Hematopoietic multipotent progenitor cell treated with erythropoietin and hydrocortisone succinate and interleukin-3 and kit ligand, for 4 days (in vitro differentiated cells): ENCODE measurements around the gene TBL3.
A peak's percentile ranks its signal among the peaks of the same experiment; 100 is the strongest.
"Not testable (repeated sequence)": the region's sequence is repeated elsewhere in the genome, so short reads cannot be mapped to it uniquely, and the experiment has no call there.

Experiments used
- DNase-seq: peaks from one replicate; pipeline ENCODE4 v3.0.0-alpha.2; 2015

The TBL3 gene

DNA sequence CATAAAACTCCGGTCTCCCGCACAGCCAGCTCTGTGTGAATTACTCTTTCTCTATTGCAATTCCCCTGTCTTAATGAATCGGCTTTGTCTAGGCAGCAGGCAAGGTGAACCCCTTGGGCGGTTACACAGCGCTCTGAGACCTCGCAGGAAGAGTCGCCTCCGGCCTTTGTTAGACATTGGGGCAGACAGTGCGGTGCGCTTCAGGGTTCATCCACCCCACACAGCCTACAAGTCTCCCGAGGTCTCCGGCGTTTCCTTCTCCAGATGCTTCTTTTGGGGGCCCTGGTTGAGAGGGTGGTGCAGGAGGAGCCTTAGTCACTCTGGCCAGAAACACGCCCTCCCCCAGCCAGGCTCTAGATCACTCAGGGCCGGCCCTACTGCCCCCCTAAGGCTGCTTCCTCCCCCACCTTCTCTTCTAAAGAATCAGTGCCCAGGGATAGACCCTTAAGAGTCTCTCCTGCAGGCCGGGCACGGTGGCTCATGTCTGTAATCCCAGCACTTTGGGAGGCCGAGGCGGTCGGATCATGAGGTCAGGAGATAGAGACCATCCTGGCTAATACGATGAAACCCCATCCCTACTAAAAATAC lies 27.1 kb upstream of the TBL3 start:
- no peak for DNase-seq

DNA sequence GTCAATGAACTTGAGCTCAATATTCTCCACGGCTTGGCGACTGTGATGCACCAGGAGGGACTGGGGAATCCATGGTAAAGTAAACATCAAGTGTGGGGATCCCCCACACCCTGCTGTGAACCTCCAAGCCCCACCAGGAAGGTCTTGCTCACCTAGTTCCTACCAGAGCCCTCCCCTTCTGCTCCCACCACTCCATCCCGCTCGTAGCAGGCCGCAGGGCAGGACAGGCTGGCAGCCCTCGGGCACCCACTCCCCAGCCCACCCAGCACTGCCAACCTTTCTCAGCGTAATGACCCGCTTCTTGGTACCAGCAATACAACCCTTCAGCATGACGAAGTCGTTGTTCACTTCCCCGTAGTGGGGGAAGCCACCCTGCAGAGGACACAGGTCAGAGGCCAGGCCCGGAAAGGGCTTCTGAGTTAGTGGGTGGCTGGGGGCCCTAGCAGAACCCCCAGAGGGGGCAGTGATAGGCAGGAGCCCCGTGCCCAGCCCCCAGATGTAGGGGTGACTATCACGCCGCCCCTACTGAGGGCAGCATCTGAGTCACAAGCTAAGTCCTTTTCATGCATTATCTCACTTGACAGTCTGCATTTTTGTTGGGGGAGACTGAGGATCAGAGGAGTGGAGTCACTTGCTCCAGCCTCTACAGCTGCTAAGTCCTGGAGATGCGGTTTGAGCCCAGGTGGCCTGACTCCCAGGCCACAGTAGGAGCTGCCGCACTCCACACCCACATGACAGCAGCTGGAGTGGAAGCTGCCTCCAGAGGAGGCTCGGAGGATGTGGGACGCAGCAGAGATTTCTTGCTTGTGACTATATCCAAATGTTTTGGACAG lies 26.1 kb upstream of the TBL3 start:
- no peak for DNase-seq

- DNase-seq = no peak
Observed at GRCh38 chr16:1946495-1947368, 25.1 kb upstream of the TBL3 start.

DNA sequence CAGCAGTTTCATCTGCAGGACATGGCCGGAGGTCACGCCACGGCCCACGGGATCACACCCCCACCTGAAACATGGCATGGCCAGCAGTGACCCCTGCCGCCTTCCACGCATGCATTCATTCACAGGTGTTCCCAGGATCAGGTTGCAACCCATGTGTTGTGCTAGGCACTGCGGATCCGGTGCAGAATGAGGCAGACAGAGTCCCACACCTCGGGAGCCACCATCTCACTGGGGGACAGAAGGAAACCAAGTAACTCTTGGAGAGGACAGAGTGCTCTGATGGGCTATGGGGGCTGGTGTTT lies 24.5 kb upstream of the TBL3 start:
- no peak for DNase-seq

- DNase-seq = no peak
Observed at GRCh38 chr16:1949507-1949906, 22.3 kb upstream of the TBL3 start.

DNA sequence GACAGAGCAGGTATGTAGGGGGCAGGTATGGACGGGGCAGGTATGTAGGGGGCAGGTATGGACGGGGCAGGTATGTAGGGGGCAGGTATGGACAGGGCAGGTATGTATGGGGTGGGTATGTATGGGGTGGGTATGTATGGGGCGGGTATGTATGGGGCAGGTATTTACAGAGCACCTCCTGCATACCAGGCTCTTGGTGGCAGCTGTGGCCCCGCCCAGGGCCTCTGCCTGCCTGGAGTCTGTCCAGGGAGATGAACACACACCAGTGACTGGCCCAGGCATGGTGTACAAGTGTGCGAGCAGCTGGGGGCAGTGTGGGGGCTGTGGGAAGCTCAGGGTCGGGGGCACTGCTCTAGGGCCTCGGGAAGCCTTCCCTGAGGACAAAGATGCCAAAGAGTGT lies 21.8 kb upstream of the TBL3 start:
- no peak for DNase-seq

DNA sequence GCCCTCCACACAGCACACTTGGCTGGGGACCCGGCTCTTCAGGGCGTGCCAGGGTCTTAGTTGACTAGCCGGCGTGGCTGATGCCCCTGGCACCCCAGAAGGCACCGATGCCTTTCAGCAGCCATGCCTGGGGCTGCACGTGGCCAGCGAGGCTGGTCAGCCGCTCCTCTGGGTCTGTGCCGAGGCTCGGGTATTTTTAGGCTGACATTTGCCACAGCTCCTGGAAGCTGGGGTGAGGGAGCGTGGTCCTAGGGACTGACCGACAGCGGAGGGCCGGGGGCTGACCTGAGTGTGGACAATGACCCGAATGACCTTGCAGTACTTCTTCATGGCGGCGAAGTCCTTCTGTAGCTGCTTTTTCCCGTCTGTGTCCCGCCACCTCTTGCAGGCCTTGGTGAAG lies 21.3 kb upstream of the TBL3 start:
- no peak for DNase-seq

GRCh38 chr16:1953734-1954133 lies 18.1 kb upstream of the TBL3 start:
- DNase-seq = no peak

GRCh38 chr16:1957434-1958142 lies 14.3 kb upstream of the TBL3 start:
- peak; percentile 28 for DNase-seq

GRCh38 chr16:1958143-1958491 lies 13.7 kb upstream of the TBL3 start:
- not testable (repeated sequence) for DNase-seq

DNA sequence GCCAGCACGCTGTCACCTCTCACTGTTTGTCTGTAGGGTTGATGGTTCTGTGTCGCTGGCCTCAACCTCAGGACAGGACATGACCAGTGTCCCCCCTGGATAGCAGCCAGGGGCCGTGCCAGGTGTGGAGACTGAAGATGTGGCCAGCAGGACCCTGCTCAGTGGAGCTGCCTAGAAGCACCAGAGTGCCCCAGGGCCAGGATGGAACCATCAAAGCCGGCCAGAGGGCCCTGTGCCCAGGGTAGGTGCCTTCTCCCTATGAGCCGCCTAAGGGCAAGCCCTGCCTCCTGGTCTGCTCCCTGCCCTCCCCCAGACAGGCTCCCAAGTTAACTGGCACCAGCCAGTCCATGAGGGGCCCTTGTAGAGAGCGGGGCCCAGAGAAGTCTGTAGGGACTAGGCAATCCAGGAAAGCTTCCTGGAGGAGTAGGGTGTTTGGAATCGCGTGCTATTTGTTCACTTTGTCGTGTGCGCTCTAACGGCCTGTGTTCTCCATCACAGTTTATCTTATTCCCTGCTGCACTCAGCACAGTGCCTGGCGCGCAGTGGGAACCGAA lies 13.1 kb upstream of the TBL3 start:
- no peak for DNase-seq

- DNase-seq = peak; percentile 95
Observed at GRCh38 chr16:1959269-1960039, 12.4 kb upstream of the TBL3 start, which contains the start of gene NDUFB10. Gene NDUFB10 (plus strand): TSS chr16:1959538. CDS start chr16:1959625, 87 bp downstream.

GRCh38 chr16:1960665-1961630 lies 10.9 kb upstream of the TBL3 start:
- DNase-seq = peak; percentile 79

- DNase-seq = no peak
Observed at GRCh38 chr16:1961651-1962067, 10.2 kb upstream of the TBL3 start.

- not testable (repeated sequence) for DNase-seq
Observed at GRCh38 chr16:1962161-1963153, 9.4 kb upstream of the TBL3 start.

DNA sequence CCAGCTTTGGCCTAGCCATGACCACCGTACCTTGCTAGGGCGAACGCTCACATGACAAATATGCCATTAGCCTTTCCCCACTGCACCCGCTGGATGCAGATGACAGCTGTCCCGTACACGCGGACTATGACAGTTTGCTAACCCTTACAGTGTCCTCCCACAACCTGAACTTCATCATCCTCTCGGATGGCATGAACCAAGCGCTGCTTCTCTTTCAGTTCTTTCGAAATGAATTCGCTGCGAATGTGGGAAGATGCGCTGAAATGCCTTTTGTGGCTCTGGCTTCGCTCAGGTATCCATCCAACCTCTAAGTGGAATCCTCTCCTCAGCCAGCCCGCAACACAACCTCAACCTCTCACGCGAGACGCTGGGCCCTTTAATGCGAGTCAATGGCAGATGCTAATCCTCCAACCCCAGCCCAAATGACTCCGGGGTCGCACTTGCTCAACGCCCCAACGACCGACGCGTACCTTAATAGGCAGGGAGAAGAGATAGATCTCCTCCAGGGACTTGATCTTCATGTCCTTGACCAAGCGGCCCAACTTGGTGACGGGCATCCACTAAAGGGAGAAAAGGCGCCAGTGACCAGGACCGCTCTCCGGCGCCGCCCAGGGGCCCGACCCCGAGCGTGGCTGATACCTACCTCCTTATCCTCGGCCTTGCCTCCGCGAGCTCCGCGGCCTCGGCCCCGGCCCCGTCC lies 7.9 kb upstream of the TBL3 start:
- DNase-seq = peak; percentile 65

DNA sequence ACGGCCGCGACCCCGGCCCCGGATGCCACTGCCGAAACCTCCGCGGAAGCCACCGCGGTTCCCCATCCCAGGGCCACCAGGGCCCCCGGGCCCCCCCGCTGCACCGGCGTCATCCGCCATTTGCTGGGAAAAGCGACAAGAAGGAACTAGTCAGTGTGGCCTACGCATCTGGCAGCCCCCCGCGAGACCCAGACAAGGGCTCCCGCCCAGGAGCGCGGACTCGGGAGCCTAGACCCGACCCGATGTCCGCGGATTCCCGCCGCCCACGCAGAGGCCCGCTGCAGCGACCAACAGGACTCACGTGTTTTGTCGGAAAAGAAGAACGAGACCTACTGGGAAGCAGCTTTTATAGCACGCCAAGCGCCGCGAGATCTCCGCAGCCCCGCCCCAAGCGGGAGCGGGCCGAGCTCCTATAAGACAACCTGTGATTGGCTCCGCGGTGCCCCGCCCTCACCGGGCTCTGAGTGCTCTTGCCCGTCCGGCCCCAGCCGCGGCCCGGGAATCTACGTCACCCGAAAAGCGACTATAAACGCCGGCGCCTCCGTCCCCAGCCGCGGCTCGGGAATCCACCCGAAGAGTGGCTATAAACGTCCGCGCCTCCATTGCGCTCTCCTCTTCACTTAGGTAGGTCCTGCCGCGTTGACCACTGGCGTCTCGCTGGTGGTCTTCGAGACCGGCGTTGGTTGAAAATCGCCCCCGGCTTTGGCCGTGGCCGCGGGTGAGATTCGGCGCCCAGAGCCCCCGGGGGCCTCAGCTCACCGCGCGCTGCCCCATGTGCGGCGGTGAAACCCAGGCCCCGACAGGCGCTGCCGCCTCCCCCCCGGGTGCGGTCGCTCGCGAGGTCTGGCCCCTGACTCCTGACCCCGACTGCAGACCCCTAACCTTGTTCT lies 7.1 kb upstream of the TBL3 start, which contains the start of gene RPS2:
Gene RPS2 (minus strand): TSS at position 321 of the 890 bp plus-strand sequence. CDS start 201 bp downstream, at position 120.
- peak; percentile 100 for DNase-seq
